GM18873 (cell line): ENCODE results near the gene ZBTB25.

Source experiments
- ATAC-seq: cut with Tn5 transposase; IDR thresholded peaks from one replicate; pipeline ENCODE4 v1.9.1; 2021; ENCODE audit warnings: mild to moderate bottlenecking, moderate library complexity, moderate number of reproducible peaks; ENCODE audit not compliant: unreplicated experiment, low FRiP score

The ZBTB25 gene

DNA sequence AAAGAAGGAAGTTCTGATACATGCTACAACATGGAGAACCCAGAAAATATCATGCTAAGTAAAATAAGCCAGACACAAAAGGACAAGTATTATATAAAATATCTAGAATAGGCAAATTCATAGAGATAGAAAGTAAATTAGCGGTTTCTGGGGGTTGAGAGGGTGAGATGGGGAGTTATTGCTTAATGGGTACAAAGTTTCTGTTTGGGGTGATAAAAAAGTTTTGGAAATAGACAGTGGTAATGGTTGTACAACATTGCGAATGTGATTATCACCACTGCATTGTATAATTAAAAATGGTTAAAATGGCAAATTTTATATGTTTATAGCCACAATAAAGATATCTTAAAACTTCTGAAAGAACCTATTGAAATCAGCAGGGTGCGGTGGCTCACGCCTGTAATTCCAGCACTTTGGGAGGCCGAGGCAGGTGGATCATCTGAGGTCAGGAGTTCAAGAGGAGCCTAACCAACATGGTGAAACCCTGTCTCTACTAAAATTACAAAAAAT is 15.0 kb downstream of the ZBTB25 start:
- ATAC-seq = no peak

DNA sequence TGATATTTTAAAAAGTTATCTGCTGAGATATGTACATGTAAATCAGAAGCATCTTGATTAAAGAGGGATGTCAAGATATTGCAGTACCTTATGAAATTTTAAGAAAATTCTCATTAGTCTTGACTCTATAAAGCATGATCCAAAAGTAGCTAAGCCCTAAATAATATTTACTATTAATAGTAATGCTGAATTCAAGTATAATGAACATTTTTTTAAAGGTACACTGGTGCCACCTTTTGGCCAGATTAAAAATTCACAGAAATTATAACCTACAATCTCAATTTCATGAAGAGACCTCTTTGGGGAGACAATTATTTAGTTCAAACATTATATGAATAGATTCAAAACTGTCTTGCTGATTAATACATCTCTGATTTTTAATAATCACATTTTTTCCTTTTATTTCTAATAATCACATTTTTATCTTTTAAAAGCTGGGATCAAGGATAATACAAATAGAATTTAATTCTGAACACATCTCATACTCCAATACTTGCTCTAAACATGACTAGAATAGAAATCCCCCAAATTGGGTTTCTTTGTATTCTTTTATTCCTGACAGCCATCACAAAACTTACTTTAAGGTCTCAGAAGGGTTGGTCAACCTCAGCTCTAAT is 24.9 kb downstream of the ZBTB25 start:
- ATAC-seq = no peak

DNA sequence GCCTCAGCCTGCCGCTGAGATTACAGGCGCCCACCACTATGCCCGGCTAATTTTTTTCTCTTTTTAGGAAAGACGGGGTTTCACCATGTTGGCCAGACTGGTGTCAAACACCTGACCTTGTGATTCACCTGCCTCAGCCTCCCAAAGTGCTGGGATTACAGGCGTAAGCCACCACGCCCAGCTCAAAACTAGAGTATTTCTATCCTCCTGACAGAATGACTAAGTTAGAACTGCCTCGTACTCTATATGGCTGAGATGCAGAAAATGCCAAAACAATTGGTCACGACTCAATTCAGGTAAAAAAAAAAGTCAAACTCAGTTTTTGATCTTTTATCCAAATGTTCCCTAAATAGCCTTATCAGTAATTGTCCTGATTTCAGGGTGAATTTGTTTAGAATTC is 27.2 kb downstream of the ZBTB25 start:
- no peak for ATAC-seq

DNA sequence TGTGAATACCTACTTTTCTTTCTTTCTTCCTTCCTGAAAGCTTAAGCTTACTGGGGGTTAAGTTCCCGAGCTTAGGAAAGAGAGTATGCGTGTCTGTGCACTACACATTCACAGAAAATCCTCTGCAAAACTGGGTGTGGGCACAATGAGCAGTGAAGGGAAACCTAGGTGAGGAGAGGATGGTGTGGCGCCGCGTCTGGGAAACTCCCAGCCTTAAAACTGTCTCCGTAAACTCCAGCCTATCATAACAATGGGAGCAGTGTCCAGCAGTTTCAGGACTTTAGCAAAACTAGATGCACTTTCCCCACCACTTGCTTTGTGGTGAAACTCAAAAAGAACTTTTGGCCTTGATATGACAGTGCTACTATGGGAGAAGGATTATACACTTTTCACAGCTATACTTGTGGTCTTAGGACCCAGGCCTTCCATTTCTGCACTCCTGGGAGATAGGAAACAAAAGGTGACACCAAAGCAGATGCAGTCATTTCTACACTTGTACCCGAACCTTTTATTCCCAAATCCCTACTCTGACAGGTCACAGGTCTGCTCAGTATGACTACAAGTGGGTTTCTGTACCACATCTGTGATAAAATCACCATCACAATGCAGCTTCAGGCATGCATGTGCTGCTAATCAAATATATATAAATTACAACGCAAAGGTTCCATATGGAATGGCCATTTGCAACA is 27.9 kb downstream of the ZBTB25 start:
- no peak for ATAC-seq

DNA sequence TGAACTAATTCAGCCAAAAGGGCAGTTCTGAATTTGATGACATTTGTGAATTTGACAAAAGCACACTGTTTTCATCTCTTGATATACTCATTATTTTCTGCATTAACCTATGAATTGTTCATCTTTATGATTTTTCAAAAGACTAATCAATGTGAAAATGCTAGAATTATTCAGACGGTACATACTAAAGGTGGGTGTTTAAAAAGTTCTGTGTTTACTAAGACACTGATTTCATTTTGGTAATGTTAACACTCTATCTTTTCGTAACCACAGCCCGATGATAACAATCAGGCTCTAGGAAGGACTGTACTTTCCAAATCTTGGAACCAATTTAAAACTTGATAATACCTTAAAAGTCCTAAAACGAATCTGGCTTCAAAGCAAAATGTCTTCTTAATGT is 28.9 kb downstream of the ZBTB25 start:
- no peak for ATAC-seq

DNA sequence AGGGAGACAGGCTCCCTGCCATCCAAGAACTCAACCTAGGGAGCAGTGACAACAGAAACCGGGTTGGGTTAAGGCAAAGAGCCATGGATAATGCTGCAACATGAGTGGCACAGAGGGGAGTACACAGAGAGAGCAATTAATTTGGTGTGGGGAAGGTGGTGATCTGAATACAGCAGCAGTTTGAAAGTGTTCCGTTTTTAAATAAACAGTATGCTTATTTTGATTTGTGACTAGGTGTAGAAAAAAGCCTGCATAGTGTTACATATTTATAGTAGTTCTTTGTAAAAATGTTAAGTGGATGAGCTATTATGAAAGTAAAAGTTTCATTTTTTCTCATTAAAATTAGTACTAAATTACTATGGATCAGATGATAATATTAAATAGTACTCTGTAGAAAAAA is 29.6 kb downstream of the ZBTB25 start:
- no peak for ATAC-seq

DNA sequence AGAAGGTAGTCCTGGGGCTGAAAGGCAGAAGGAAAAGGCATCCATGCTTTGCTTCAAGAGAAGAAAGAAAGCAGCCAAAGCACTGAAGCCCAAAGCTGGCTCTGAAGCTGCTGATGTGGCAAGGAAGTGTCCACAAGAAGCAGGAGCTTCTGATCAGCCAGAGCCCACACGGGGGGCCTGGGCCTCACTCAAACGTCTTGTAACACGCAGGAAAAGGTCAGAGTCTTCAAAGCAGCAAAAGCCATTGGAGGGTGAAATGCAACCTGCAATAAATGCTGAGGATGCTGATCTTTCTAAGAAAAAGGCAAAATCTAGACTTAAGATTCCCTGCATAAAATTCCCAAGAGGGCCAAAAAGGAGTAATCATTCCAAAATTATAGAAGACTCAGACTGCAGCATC is 35.2 kb downstream of the ZBTB25 start:
- no peak for ATAC-seq

DNA sequence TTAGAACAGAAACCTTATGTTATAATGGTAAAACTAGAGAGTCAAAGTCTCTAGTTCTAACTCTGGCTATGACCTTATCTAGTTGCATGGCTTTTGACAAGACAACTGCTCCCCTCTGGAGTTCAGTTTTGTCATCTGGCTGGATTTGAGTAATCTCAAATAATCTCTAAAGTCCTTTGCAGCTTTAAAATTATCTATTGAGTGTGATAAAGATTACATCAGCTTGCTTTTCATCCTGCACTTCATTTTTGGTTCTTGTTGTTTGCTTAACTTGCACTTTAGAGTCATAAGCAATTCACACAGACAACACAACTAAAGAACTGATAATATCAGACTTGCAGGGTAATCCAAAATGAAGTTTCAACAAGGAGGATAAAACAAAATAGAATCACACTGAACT is 36.1 kb downstream of the ZBTB25 start:
- no peak for ATAC-seq

DNA sequence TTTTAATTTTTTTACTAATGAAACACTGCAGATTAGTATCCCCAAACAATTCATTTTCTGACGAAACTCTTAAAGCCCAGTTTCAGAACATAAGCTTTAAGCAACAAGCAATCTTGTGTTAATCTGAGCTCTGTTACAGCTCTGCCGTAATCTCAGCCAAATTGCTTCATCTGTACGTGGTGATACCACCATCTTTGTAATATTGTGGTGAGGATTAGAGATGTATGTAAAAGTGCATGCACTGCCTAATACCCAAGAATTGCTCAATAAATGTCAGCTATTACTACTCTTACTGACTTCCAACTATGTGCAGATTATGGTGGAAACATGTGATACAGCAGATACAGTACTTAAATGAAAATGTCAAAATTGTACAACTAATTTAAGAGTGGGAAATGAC is 36.5 kb downstream of the ZBTB25 start:
- no peak for ATAC-seq

DNA sequence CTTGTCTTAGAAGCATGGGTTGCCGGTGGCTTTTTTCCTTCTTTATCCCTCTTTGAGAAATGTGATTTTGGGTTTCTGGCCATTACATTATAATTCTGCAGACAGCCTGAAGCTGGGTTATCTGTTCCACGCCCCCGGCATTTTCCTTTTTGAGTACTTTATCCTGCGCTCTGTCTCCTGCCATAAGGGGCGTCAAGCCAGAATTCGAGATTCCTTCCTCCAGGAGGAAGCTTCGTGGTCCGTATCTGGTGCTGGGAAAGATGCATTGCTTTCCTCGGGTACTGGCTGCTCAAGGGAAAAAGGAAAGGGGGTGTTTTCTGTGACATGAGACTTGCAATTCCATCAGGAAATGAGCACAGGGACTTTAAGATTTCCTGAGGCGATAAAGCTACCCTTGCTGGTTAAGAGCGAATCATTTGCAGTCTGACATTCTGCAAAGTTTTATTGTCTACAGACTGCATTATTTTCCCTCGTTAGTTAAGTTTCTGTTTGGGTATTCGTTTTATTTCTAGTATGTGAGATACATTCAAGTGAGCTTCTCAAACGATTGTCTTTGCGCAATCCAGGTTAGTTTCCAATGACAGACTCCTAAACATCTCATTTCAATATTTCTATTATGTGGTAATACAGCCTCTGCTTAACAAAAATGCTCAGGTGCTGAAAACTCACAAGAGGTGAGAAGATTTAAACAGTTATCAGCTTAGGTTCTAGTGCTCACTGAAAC is 37.6 kb downstream of the ZBTB25 start:
- ATAC-seq = no peak

DNA sequence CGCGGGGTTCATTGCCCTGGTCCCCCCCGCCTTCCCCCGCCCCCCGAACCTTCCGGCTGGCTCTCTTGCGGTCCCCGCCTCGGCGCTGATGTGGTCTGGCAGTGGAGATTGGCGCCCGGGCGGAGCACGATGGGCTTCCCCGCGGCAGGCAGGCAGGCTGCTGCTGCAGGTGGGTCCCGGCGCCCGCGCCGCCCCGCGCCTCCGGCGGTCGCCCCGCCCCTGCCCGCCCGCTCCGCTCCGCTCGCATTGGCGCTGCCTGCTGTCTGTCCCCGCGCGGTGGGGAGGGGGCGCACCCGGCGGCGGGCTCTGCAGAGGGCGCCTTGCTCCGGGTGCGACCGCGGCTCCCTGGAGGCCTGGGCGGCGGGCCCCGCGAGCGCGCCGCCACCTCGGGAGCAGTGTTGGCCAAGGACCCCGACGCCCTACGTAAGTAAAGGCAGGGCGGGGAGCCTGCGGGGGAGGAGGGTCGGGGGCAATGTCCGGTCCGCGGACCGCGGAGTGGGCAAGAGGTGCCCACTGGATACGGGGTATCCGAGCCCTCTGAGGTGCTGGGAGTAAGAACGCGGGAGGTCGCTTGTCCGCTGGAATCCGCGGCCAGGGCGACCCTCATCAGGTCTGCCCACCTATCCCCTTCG is 38.3 kb downstream of the ZBTB25 start, which contains the start of gene AKAP5:
Gene AKAP5, plus strand, starts transcription at position 309 of the 632 bp plus-strand sequence. CDS start 2,896 bp downstream, outside the sequence.
- no peak for ATAC-seq

DNA sequence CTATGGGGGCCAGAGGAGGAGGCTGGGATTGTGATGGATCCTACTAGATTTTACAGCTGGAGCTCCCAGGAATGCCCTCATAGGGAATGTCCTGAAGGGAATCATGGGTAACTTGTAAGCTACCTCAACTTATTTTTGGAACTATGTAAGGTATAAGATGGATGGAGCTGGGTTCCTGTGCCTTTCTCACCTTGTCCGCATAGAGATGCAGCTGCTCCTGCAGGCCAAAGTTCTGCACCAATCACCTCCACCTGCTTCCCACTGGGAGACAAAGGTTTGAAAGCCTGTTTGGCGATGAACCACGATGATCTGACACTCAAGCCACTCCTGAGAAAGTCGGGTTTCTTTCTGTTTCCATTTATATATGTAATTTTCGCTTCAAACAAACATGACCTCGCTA is 39.0 kb downstream of the ZBTB25 start:
- ATAC-seq = no peak

DNA sequence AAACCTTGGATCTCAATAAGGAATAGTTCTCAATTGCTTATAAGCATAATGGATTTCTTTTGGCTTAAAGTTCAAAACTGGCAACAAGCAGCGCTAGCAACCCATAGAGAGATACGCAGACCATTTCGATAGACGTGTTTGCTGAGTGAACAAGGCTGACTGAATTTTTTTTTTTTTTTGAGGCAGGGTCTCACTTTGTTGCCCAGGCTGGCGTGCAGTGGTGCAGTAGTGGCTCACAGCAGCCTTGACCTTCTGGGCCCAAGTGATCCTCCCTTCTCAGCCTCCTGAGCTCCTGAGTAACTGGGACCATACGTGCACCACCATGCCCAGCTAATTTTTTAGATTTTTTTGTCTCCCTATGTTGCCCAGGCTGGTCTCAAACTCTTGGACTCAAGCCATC is 39.8 kb downstream of the ZBTB25 start:
- no peak for ATAC-seq

DNA sequence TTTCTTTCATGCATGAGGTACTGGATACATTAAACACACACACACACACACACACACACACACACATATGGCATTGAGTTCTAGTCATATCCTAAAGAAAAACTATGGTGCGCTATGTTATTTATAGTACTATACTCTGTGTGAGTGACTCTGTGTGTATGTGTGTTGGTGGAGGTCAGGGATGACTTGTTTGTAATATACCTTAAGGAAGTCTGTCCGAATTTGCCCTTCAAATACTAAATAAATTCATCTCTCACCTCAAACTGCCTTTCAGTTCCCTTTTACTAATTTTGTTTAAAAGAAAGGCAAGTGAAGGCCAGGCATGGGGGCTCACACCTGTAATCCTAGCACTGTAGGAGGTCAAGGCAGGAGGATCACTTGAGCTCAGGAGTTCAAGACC is 40.4 kb downstream of the ZBTB25 start:
- no peak for ATAC-seq

DNA sequence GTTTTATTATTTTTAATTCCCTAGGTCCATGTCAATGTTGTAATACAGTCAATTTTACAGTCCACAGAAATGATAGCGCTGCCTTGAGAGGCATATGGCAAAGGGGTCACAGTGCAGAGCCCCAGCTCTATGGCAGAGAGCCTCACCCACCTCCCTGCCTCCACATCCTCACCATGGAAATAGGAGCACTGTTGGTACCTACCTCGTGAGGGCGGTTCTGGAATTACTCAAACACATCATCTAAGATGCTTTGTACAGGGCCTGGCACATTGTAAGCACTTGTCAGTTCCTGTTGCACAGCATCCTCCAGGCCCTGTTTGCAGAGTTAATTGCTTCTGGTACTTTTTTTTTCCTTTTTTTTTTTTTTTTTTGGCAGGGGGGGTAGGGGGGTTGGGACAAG is 42.4 kb downstream of the ZBTB25 start:
- no peak for ATAC-seq

DNA sequence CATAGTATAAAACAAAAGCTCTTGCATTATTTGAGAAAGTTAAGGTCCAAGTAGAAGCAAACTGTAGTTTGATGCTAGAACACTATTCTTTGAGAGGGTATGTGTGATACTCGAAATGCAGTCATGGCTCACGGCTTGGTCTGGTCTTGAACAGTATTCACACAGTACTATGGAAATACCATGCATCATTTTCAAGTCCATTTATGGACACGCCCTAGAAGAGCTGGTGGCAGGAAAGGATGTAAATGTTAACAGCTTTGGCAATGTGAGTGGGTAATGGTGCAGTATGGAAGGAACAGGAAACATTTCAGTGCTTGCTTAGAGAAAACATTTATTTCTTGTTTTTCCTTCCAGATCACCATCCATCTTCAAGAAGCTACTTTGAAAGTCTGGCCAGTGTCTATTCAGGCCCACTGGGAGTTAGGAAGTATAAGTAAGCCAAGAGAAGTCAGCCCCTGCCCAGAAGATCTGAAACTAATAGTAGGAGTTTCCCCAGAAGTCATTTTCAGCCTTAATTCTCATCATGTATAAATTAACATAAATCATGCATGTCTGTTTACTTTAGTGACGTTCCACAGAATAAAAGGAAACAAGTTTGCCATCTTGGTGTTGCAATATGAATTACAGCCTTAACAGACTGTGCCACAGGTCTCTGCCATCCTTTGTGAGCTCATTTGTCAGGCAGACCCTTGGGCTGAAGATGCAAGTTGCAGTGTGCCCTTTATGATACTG is 44.1 kb downstream of the ZBTB25 start:
- no peak for ATAC-seq

DNA sequence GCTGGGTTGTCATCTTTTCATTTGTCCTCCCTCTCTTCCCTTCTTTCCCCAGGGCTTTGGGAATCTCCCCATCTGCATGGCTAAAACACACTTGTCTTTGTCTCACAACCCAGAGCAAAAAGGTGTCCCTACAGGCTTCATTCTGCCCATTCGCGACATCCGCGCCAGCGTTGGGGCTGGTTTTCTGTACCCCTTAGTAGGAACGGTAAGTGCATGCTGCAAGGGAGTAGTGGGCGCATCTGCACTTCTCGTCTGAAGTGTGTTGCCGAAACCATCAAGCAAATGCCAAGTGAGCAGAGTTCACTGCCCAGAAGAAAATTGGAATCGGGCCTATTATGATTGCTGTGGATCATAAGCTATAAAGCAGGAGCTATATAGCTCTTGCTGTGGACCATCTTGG is 49.0 kb downstream of the ZBTB25 start:
- ATAC-seq = no peak

DNA sequence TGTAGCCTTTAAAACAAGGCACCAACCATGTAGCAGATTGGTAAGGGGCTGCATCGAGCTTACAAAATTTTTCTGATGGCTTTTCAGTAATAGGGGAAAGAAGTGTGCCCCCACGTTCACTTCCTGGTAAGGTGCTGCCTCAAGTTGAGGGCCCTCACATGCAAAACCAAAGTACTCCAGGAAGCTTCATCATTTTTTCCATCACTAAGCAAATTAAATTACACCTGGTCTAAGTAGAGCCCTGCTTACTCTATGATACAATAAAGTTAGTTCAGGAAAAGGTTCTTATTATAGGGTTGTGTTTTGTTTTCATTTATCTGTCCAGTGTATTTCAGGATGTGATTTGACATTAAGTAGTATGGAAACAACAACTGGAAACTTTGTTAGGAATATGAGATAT is 53.4 kb downstream of the ZBTB25 start:
- ATAC-seq = no peak

DNA sequence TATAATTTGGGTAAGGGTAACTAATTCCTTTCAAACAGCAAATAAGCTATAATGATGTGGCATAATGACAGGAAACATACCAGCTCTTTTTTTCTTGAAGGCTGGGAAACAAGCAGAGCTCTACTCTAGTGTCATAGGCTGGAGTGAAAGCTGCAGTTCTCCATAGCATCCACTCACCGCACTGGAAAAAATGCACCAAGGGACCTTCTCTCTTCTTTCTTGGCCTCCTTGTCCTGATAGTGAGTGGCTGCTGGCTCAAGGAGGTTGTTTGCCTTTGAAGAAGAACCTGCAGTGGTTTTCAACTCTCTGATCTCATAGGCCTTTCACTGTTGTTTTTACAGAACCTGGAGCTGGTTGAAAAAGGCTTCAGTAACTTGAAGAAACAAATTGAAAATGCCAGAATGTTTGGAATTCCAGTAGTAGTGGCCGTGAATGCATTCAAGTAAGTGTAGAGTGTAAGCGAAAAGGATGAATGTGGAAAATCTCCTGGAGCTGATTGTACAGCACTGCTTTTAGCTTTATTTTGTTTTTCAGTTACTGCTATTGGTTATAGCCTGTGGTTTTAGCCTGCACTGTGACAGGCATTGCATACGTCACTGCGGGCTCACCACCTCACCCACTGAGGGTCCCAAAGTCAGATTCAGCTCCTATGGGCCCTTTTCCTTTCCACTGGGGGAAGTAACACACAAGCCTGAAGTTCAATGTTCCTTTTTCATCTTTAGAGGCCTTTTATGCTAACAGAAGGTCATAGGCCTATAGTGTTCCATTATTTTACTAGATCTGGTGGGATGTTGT is 55.6 kb downstream of the ZBTB25 start:
- ATAC-seq = no peak
